GM18526 (cell line): ENCODE data around the gene MERTK.
A peak's percentile ranks its signal among the peaks of the same experiment; 100 is the strongest.

Experiments used
- POLR2A ChIP-seq: IDR thresholded peaks from 3 replicates; pipeline ENCODE4 v1.6.1; 2011; ENCODE audit not compliant: insufficient read length; ENCODE audit errors: extremely low read depth

The MERTK gene

GRCh38 chr2:112053917-112054846 lies 155.8 kb downstream of the MERTK start:
- TF ChIP-seq POLR2A = peak; percentile 18

- peak; percentile 61 for TF ChIP-seq POLR2A
Measured at GRCh38 chr2:112054847-112055729, 156.7 kb downstream of the MERTK start, which contains the start of gene TMEM87B. TSS of gene TMEM87B (plus strand) at chr2:112055269. CDS start at chr2:112055592, 323 bp downstream.

GRCh38 chr2:112055730-112056625 lies 157.6 kb downstream of the MERTK start:
- no peak for TF ChIP-seq POLR2A

- TF ChIP-seq POLR2A = no peak
Measured at GRCh38 chr2:112056626-112056987, 158.2 kb downstream of the MERTK start.

- no peak for TF ChIP-seq POLR2A
Measured at GRCh38 chr2:112059671-112060070, 161.3 kb downstream of the MERTK start.

- TF ChIP-seq POLR2A = no peak
Measured at GRCh38 chr2:112061299-112061698, 162.9 kb downstream of the MERTK start.

- TF ChIP-seq POLR2A = no peak
Measured at GRCh38 chr2:112061840-112062239, 163.4 kb downstream of the MERTK start.

- TF ChIP-seq POLR2A = no peak
Measured at GRCh38 chr2:112062894-112063293, 164.5 kb downstream of the MERTK start.

GRCh38 chr2:112065486-112065885 lies 167.1 kb downstream of the MERTK start:
- no peak for TF ChIP-seq POLR2A

- no peak for TF ChIP-seq POLR2A
Measured at GRCh38 chr2:112065966-112066365, 167.6 kb downstream of the MERTK start.

- TF ChIP-seq POLR2A = no peak
Measured at GRCh38 chr2:112073875-112074274, 175.5 kb downstream of the MERTK start.

GRCh38 chr2:112074506-112074905 lies 176.1 kb downstream of the MERTK start:
- TF ChIP-seq POLR2A = no peak

GRCh38 chr2:112075490-112076260 lies 177.3 kb downstream of the MERTK start:
- TF ChIP-seq POLR2A = no peak

GRCh38 chr2:112077814-112078213 lies 179.4 kb downstream of the MERTK start:
- TF ChIP-seq POLR2A = no peak
